HS-27A (cell line): ENCODE results near the gene RETREG1.
"Not testable (repeated sequence)": the region's sequence is repeated elsewhere in the genome, so short reads cannot be mapped to it uniquely, and the experiment has no call there.

Experiments used
- DNase-seq: peaks from one replicate; pipeline ENCODE4 v3.0.0-alpha.2; 2012; ENCODE audit warnings: low read depth, missing footprints

The RETREG1 gene

DNA sequence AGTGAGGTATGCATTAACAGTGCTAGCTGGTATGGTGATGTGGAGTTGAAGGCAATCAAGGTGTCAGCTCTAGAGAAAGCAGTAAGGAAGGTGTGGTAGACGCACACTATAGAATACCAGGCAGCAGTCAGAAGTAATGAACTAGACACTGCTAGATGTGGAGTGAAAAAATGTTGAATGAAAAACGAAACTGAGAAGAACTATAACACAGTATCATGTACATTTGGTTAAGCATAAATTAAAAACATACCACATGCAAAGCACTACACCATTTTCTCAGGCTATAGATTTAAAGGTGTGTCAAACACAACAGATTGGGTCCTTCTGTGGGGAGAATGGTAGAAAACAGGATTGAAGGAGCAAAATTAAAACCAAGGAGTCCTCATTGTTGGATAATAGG, 166.6 kb downstream of the RETREG1 start:
- DNase-seq: no peak

DNA sequence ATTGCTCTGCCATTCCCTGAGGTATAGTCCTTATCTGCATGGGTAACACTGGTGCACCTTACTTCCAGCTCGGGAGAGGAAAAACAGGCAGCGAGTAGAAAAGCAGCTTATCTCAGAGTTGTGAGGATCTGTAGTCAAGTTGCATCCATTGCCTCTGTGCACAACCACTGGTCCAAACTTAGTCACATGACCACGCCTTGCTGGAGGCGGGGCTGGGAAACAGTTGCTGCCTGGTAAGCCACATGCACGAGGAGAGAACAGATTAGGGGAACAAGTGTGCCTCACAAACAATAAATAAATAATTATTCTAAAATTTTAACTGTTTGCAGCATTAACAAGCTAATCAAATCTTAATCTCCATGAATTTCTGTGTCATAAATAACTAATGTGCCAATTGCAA, 169.8 kb downstream of the RETREG1 start:
- DNase-seq: no peak

DNA sequence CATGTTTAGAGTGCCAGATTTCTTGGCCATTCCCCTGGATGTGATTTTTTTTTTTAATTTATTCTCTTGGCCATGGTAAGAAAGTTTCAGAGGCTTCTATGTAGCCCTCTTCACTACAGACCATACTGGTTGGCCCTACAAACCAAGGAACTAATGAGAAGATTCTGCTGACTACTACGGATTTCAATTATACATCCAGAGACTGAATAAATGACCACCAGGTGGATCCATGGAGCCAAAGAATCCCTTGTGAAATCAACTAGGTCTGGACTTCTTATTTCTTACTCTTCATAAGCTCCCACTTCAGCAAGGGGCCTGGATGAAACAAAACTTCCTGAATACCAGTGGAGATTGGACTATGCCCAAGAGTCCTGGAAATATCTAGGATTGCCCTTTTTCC, 178.8 kb downstream of the RETREG1 start:
- DNase-seq: no peak

DNA sequence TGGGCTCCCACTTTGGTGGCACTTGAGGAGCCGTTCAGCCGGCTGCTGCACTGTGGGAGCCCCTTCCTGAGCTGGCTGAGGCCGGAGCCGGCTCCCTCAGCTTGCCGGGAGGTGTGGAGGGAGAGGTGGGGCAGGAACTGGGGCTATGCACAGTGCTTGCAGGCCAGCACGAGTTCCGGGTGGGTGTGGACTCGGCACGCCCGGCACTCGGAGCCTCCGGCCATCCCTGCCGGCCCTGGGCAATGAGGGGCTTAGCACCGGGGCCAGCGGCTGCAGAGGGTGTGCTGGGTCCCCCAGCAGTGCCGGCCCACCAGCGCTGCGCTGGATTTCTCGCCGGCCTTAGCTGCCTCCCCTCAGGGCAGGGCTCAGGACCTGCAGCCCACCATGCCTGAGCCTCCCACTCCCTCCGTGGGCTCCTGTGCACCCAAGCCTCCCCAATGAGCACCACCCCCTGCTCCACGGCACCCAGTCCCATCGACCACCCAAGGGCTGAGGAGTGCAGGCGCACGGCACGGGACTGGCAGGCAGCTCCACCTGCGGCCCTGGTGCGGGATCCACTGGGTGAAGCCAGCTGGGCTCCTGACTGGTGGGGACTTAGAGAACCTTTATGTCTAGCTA, 180.6 kb downstream of the RETREG1 start:
- not testable (repeated sequence) for DNase-seq

DNA sequence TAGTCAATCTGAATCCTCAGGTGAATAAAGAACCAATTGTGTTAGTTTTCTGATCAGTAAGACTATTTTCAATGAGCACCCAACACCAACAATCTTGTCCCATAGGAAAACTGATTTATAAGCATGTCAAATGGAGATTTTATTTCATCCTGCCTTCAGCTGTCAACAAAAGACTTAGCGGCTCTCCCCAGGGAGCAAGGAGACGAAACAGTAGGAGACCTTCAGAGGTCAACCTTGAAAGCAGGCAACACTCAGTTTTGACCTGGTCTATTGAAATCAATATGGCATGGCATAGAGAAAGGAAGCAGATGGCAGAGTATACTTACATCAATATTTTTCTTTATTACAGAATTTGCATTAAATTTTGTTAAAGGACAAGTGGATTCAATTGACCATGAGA, 185.3 kb downstream of the RETREG1 start:
- DNase-seq: no peak

DNA sequence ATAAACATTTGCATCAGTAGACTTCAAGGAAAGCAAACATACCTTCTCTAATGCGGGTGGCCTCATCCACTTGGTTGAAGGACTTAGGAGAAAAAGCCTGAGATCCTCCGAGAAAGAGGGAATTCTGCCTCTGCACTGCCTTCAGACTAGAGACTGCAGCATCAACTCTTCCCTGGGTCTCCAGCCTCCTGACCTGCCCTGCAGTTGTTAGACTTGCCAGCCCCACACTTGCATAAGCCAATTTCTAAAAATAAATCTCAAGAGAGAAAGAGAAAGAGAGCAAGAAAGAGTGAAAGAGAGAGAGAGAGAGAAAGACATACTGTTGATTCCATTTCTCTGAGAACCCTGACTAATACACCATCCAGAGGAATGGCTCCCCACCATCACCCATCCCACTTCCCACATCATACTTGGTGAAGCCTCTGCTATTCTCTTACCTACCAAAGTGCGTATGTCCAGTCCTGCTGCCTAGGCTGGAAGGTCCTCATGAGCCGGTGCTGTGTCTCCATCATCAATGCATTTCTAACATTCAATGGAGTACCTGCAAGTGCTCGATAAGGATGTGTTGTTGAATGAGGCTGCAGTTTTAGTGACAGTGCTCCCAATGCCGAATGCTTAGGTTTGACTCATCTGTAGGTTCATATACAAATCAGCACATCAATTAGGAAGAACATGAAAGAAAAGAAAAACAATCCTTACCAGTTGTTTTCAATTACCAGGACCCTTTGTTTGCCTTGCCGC, 186.3 kb downstream of the RETREG1 start:
- DNase-seq: no peak

DNA sequence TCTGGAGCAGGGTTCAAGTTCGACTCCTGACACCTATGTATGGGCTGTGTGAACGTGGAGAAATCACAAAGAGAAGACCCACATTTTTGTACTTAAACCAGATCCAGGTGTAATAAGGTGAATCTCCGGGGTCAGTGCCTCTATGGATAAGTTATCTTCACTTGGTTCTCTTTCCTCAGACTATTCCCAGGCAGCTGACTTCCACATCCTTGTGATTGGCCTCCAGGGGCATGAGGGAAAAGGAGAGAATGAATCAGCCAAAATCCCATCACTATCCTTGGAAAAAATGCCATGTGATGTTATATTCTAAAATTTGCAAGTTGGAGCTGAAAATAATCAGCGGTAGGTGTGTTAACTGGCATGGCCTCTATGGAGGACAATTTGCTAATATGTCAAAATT, 188.4 kb downstream of the RETREG1 start:
- DNase-seq: no peak

DNA sequence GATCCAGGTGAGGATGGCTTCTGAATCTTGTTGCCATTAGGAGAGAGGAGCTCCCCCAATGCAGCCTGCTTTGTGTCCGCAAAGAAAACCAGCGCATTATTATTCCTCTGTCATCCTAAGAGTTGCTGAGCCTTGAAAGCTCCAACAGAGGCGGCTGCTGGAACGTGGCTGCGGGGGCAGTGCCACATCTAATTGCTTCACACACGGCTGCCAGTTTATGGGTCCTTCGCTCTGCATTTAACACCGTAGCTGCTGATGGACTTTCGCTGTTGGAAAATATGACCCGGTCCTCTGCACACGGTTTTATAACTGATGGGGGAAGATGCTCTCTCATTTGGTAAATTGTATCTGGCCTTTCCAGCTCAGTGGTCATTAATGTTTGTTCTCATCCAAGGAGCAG, 189.2 kb downstream of the RETREG1 start:
- no peak for DNase-seq
